ENCODE measurements around the gene RASL10A.

DNA sequence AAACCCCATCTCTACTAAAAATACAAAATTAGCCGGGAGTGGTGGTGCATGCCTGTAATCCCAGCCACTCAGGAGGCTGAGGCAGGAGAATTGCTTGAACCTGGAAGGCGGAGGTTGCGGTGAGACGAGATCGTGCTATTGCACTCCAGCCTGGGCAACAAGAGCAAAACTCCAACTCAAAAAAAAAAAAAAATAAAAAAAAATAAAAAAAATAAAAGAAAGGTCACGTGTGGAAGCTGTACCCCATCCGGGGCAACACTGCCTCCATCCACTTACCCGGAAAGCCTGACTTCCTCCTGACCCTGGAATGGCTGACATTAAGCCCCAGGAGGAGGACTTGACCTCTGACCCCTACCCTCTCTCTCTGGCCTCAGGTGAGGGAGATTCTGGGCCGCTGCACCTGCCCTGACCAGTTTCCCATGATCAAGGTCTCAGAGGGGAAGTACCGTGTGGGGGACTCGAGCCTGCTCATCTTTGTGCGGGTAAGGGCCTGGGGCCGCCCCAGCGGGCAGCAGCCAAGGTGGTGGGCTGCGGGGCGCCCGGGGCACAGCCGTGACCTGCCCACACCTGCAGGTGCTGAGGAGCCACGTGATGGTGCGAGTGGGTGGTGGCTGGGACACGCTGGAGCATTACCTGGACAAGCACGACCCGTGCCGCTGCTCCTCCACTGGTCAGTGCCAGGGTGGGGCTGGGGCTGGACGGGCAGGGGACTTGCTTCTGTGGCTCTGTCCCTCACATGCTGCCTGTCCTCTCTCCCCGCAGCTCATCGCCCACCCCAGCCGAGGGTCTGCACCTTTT, 5.2 kb downstream of the RASL10A start:
- TF ChIP-seq, protein P1, sequence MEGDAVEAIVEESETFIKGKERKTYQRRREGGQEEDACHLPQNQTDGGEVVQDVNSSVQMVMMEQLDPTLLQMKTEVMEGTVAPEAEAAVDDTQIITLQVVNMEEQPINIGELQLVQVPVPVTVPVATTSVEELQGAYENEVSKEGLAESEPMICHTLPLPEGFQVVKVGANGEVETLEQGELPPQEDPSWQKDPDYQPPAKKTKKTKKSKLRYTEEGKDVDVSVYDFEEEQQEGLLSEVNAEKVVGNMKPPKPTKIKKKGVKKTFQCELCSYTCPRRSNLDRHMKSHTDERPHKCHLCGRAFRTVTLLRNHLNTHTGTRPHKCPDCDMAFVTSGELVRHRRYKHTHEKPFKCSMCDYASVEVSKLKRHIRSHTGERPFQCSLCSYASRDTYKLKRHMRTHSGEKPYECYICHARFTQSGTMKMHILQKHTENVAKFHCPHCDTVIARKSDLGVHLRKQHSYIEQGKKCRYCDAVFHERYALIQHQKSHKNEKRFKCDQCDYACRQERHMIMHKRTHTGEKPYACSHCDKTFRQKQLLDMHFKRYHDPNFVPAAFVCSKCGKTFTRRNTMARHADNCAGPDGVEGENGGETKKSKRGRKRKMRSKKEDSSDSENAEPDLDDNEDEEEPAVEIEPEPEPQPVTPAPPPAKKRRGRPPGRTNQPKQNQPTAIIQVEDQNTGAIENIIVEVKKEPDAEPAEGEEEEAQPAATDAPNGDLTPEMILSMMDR (conservative IDR thresholded peaks at IDR 0.05; ENCODE audit: low read length): no peak
- TF ChIP-seq EZH2phosphoT487 (IDR thresholded peaks at IDR 0.05; ENCODE audit: borderline replicate concordance): no peak
